Motor neuron (in vitro differentiated cells): ENCODE results near the gene LSP1. TPM values are rescaled to one million over a fixed set of nuclear protein-coding genes. Genes with fewer than 3 reads are reported as not detected.
"Not testable (repeated sequence)": the region's sequence is repeated elsewhere in the genome, so short reads cannot be mapped to it uniquely, and the experiment has no call there.

Experiments used
- ATAC-seq, 8 experiments: fragments of 200-7000 bp; cut with Tn5 transposase; replicated peaks in 6 of 8; 2 replicates each; pipeline ENCODE4 v1.8.0; 2021; ENCODE audit warnings: mild to moderate bottlenecking in 8 of 8, moderate library complexity in 8 of 8
- H3K27ac ChIP-seq, 2 donors: fragments of 250-450 bp; sonication (Bioruptor Pico); 2 replicates each; pipeline ENCODE4 v1.9.0; 2021; ENCODE audit warnings: antibody characterized with exemption in 2 of 2, mild to moderate bottlenecking in 2 of 2, moderate library complexity in 1 of 2
- H3K4me1 ChIP-seq, 2 donors: fragments of 250-450 bp; sonication (Bioruptor Pico); replicated peaks in 1 of 2; 2 replicates each; pipeline ENCODE4 v1.6.1; 2021; ENCODE audit warnings: antibody characterized with exemption in 2 of 2, mild to moderate bottlenecking in 2 of 2, moderate library complexity in 1 of 2
- H3K4me3 ChIP-seq, 5 donors: fragments of 250-450 bp; sonication (Bioruptor Pico); 2 replicates each; pipeline ENCODE4 v1.9.0; 2021; ENCODE audit warnings: antibody characterized with exemption in 5 of 5, mild to moderate bottlenecking in 5 of 5, moderate library complexity in 4 of 5
- WGBS, 10 experiments: fragments of 450-650 bp; shearing (Covaris generic); methylation state at CpG; one replicate each; pipeline ENCODE4 v1.0.0; 2022; 5-methylcytosine and 5-hydroxymethylcytosine counted together
- in situ Hi-C, 9 experiments: fragments of 400-800 bp; cut with MboI; loops; one replicate each; pipeline ENCODE4 v1.15.0; 2021; ENCODE audit warnings: low sequenced_read_pairs in 9 of 9, low pct_unique_long_range_greater_than_20kb in 2 of 9; ENCODE audit not compliant: unreplicated experiment in 9 of 9
- total RNA-seq, 8 experiments: library from RNA; unstranded; fragments of 300-600 nt; gene quantifications; 2 replicates each; pipeline versions ENCODE4 v1.2.3 to v1.2.4, GENCODE V29; 2022

LSP1 gene
- total RNA-seq, 8 experiments from 2014 or later, result 0.05 to 12.9 (median 0.88) TPM

GRCh38 chr11:1935156-1936071, 82.5 kb downstream of the LSP1 start:
- 85 to 92% methylated on average over 2 to 6 of the region's 33 CpGs; no CpG with 5 or more reads in 8 of the 10 experiments for WGBS, 10 experiments
- H3K4me3 ChIP-seq, result no peak overlapping the region
- in situ Hi-C loops, result no loop called here
- no peak for ATAC-seq
- H3K27ac ChIP-seq, result no peak overlapping the region
- H3K4me1 ChIP-seq, result peaks cover 3 to 11% of the 10 kb centered on the region in 2 donors

GRCh38 chr11:1936072-1936780, 83.3 kb downstream of the LSP1 start:
- in situ Hi-C loops, result no loop called here
- Histone ChIP-seq H3K27ac (no peak overlapping the region), H3K4me3 (no peak overlapping the region), H3K4me1 (peaks cover 3 to 9% of the 10 kb centered on the region in 2 donors)
- ATAC-seq, result peak in 1 of 8 experiments; percentile 41
- WGBS, 10 experiments, result 68 to 100% (median 80%) methylated on average over 1 to 10 of the region's 34 CpGs; no CpG with 5 or more reads in 3 of the 10 experiments

- in situ Hi-C loops, result no loop called here
- peak in 3 of 8 experiments; percentile 3 to 36 (median 25) for ATAC-seq
These were observed 84.1 kb downstream of the LSP1 start for GRCh38 chr11:1936781-1937615.

GRCh38 chr11:1937616-1938342, 84.9 kb downstream of the LSP1 start:
- in situ Hi-C loops, result no loop called here
- 80 to 100% methylated on average over 1 of the region's 35 CpGs; no CpG with 5 or more reads in 8 of the 10 experiments for WGBS, 10 experiments
- no peak overlapping the region for H3K27ac ChIP-seq
- ATAC-seq, result no peak
- no peak overlapping the region for H3K4me3 ChIP-seq
- H3K4me1 ChIP-seq, result peaks cover 5 to 7% of the 10 kb centered on the region in 2 donors

More at GRCh38 chr11:1936781-1937615, 84.1 kb downstream of the LSP1 start:
- Histone ChIP-seq H3K27ac (no peak overlapping the region), H3K4me3 (no peak overlapping the region), H3K4me1 (peaks cover 1 to 3% of the 10 kb centered on the region in 2 donors)
- whole genome bisulfite sequencing, 10 experiments, result 40 to 87% (median 81%) methylated on average over 1 to 11 of the region's 34 CpGs; no CpG with 5 or more reads in 6 of the 10 experiments

- Histone ChIP-seq H3K27ac (no peak overlapping the region), H3K4me3 (no peak overlapping the region), H3K4me1 (peaks cover 5 to 7% of the 10 kb centered on the region in 2 donors)
- peak in 1 of 8 experiments; percentile 3 for ATAC-seq
- WGBS, 10 experiments, result 54 to 87% methylated on average over 3 to 7 of the region's 27 CpGs; no CpG with 5 or more reads in 8 of the 10 experiments
- in situ Hi-C loops, result no loop called here
These were observed 85.6 kb downstream of the LSP1 start for GRCh38 chr11:1938343-1939005.

GRCh38 chr11:1939006-1939625, 86.2 kb downstream of the LSP1 start:
- ATAC-seq, result peak in 4 of 8 experiments; percentile 24 to 42 (median 37)
- Histone ChIP-seq H3K4me1 (peaks cover 5 to 7% of the 10 kb centered on the region in 2 donors), H3K27ac (no peak overlapping the region), H3K4me3 (no peak overlapping the region)
- in situ Hi-C loops, result no loop called here
- WGBS, 10 experiments, result 7 to 74% (median 71%) methylated on average over 4 to 8 of the region's 23 CpGs; no CpG with 5 or more reads in 7 of the 10 experiments

- ATAC-seq, result peak in 6 of 8 experiments; percentile 8 to 38 (median 28)
- H3K4me1 ChIP-seq, in situ Hi-C loops, H3K4me3 ChIP-seq, H3K27ac ChIP-seq: not testable (repeated sequence)
- no CpG with 5 or more reads among the region's 1 CpG for WGBS, 10 experiments
These were observed 86.9 kb downstream of the LSP1 start for GRCh38 chr11:1939788-1940187.

Other genes starting within 250 kb of the LSP1 start
- under 1 TPM in 1 of 8 experiments, not detected in 7; 0.29 TPM for gene KRTAP5-3, start 244.6 kb upstream of the LSP1 start, total RNA-seq
- under 1 TPM in 3 of 8 experiments, not detected in 5; 0.25 to 0.41 (median 0.33) TPM for gene KRTAP5-4, start 230.9 kb upstream of the LSP1 start, total RNA-seq
- gene KRTAP5-5, start 223.3 kb upstream of the LSP1 start, total RNA-seq, result not detected
- not detected for gene KRTAP5-6, start 155.9 kb upstream of the LSP1 start, total RNA-seq
- gene IFITM10, start 102.5 kb upstream of the LSP1 start, total RNA-seq, result 1 to 10 TPM in 3 of 8 experiments, under 1 TPM in 5; 0.31 to 3.1 (median 0.73) TPM
- 100 to 1,000 TPM in 4 of 8 experiments, 10 to 100 TPM in 4; 59.3 to 718 (median 107) TPM for gene CTSD, start 89.2 kb upstream of the LSP1 start, total RNA-seq
- gene SYT8, start 18.1 kb upstream of the LSP1 start, total RNA-seq, result 1 to 10 TPM in 1 of 8 experiments, under 1 TPM in 4, not detected in 3; 0.27 to 2.0 (median 0.66) TPM
- gene TNNI2, start 14.1 kb upstream of the LSP1 start, total RNA-seq, result under 1 TPM in 1 of 8 experiments, not detected in 7; 0.43 TPM
- 1 to 10 TPM in 1 of 8 experiments, under 1 TPM in 5, not detected in 2; 0.13 to 1.1 (median 0.25) TPM for gene PRR33, start 38.8 kb downstream of the LSP1 start, total RNA-seq
- gene TNNT3, start 66.6 kb downstream of the LSP1 start, total RNA-seq, result 10 to 100 TPM in 2 of 8 experiments, 1 to 10 TPM in 1, under 1 TPM in 2, not detected in 3; 0.11 to 25.9 (median 3.6) TPM
- 10 to 100 TPM in 6 of 8 experiments, 1 to 10 TPM in 2; 7.1 to 91.9 (median 23.2) TPM for gene MRPL23, start 94.2 kb downstream of the LSP1 start, total RNA-seq
- 100 to 1,000 TPM in 2 of 8 experiments, 10 to 100 TPM in 4, 1 to 10 TPM in 2; 4.3 to 583 (median 16.5) TPM for gene H19, start 144.8 kb downstream of the LSP1 start, total RNA-seq